ENCODE results near the gene SYT13. TPM values are rescaled to one million over a fixed set of nuclear protein-coding genes. Genes with fewer than 3 reads are reported as not detected.

SYT13 gene
- total and polyA plus RNA-seq, 10 of the 15 experiments (the other 5 are each of a cell fraction or from before 2014, with no cell fraction given) = not detected

- Histone ChIP-seq H3K36me3 (ENCODE audit: control insufficient read depth in 2 of 2, insufficient read depth in 2 of 2, low read length in 1 of 2) (no peaks in the 10 kb centered on the region), H3K4me1 (ENCODE audit: control insufficient read depth, insufficient read depth, low read length) (no peaks in the 10 kb centered on the region), H4K20me1 (ENCODE audit: control insufficient read depth, insufficient read depth) (no peaks in the 10 kb centered on the region), H3K9me3 (replicated peaks; ENCODE audit: control insufficient read depth, insufficient read depth, low read length) (no peaks in the 10 kb centered on the region), H3K4me2 (ENCODE audit: control insufficient read depth, insufficient read depth) (no peak overlapping the region), H2AFZ (ENCODE audit: control insufficient read depth, low read depth, low read length) (no peak overlapping the region), H3K27ac (ENCODE audit: control insufficient read depth, insufficient read depth) (no peak overlapping the region), H3K9ac (ENCODE audit: control insufficient read depth, insufficient read depth, low read length) (no peak overlapping the region), H3K4me3 (no peak overlapping the region), H3K79me2 (ENCODE audit: control insufficient read depth, insufficient read depth, low read length) (no peaks in the 10 kb centered on the region), H3K27me3 (replicated peaks in 1 of 2; ENCODE audit: control insufficient read depth in 2 of 2, insufficient read depth in 2 of 2, low read length in 1 of 2) (no peaks in the 10 kb centered on the region; a peak in 1 of 4 replicates)
- 24% methylated on average over 7 of the region's 7 CpGs for WGBS (ENCODE audit: insufficient coverage, insufficient replicate concordance, low lambda C conversion rate, missing lambda C conversion rate)
- no TSS peak for BruUV-seq (replicated peaks)
- ChIA-PET CTCF (no interaction called here), POLR2A (no interaction called here), SMC1A (ENCODE audit: uncharacterized antibody, unreplicated experiment) (no interaction called here), RAD21 (ENCODE audit: unreplicated experiment) (no interaction called here)
- FAIRE-seq = no peak
- intact Hi-C loops (cut with micrococcal nuclease; ENCODE audit: unreplicated experiment) (no loop called here), in situ Hi-C loops (cut with MboI) (no loop called here)
- ATAC-seq = no peak
- DNase-seq (ENCODE audit: low read depth, low spot score) = no peak
- no peak for TF ChIP-seq CEBPB (IDR thresholded peaks at IDR 0.05; ENCODE audit: borderline replicate concordance in 1 of 2, low read depth in 2 of 2, low read length in 2 of 2)
- TF ChIP-seq ATF2 (IDR thresholded peaks at IDR 0.05; ENCODE audit: low read length) = no peak
- TF ChIP-seq ZNF207 (IDR thresholded peaks at IDR 0.05; ENCODE audit: borderline replicate concordance) = no peak
- TF ChIP-seq E2F8 (IDR thresholded peaks at IDR 0.05; ENCODE audit: low read depth, partially characterized antibody) = no peak
- no peak for TF ChIP-seq IRF5 (IDR thresholded peaks at IDR 0.05; ENCODE audit: borderline replicate concordance)
- no peak for TF ChIP-seq NR2C2 (IDR thresholded peaks at IDR 0.05; ENCODE audit: borderline replicate concordance, control insufficient read depth, insufficient read length, low read depth)
- no peak for TF ChIP-seq NBN (IDR thresholded peaks at IDR 0.05)
- TF ChIP-seq CTCF (IDR thresholded peaks at IDR 0.05 in 2 of 3, conservative IDR thresholded peaks at IDR 0.05 in 1 of 3; ENCODE audit: control insufficient read depth in 2 of 3, extremely low read depth in 1 of 3, insufficient read depth in 1 of 3, low read depth in 3 of 3, low read length in 3 of 3) = no peak
- TF ChIP-seq CHD2 (IDR thresholded peaks at IDR 0.05; ENCODE audit: borderline replicate concordance, low read depth, low read length) = no peak
- no peak for TF ChIP-seq PML (IDR thresholded peaks at IDR 0.05; ENCODE audit: low read length)
- TF ChIP-seq USF2 (IDR thresholded peaks at IDR 0.05; ENCODE audit: borderline replicate concordance, low read depth, low read length) = no peak
- TF ChIP-seq CEBPZ (IDR thresholded peaks at IDR 0.05; ENCODE audit: low read depth, low read length) = no peak
These were observed 35.5 kb upstream of the SYT13 start for GRCh38 chr11:45321669-45322068.

All from GM12878 (cell line).